ENCODE measurements around the gene HOXB6. TPM values are rescaled to one million over a fixed set of nuclear protein-coding genes. Genes with fewer than 3 reads are reported as not detected.

Gene HOXB6
- total RNA-seq, 2 donors from 2014 or later: 0.16 TPM; not detected in 1

DNA sequence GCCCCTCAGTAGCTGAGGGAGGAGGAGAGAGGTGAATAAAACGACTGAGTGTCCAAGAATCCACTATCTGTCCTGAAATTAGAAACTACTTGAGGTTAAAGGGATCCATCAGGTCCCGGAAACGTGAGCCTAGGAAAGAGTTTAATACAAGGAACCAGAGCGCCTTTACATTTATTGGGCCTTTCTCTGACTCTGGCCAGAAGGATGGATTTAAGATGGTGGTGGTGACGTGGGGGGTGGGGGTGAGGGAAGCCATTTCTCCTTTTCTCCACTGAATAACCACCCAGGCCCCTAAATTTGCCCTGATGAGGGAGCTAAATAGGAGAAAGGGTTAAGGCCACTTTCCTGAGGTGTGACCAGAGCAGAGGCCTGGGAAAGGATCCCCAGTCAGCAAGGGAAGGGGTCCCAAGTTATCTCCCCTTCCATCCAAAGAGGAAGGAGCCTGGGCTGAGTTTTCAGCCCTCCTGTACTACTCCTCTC is 22.4 kb upstream of the HOXB6 start:
- H3K36me3 Mint-ChIP-seq: no peaks in the 10 kb centered on the region
- ATAC-seq: no peak
- no peak for DNase-seq (ENCODE audit: low spot score in 2 of 2)
- no peaks in the 10 kb centered on the region for H3K9me3 Mint-ChIP-seq
- no peak overlapping the region for H3K27ac Mint-ChIP-seq

DNA sequence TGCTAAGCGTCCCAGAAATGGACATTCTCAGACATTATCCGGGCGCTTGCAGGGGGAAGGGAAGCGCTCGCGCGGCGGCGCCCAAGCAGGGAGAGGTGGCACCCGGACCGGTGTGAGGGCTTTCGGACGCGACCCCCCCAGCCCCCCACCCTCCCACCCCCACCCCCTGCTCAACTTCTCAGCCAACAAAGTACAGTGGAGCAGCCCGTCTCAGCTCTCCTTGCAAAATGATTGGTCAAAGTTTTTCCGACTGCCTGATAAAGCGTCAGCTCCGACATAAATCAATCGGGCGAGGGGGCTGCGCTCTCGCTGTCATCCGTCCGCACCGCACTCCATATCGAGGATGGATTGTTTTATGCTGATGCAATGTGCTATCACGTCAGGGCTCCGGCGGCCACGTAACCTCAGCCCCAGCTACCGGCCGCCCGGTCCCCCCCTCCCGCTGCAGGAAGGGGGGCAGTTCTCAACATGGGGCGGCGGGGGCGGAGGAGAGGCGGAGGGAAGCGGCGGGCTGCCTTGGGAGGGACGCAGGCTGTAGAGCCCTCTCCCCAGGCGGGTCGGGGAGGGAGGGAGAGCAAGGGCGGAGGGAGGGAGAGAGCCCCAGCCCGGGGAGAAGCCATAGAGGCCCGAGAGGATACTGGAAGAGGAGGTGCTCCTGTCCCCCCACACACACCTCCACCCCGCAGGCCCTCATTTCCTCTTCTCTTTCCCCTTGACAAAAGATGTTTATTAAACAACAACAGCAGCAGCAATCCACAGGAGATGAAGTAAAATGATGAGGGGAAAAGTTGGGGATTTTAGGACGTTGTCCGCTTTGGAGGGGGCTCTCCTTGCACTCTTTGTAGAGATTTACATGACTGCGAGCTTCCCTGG is 21.7 kb upstream of the HOXB6 start, which contains the start of gene HOXB9:
TSS of gene HOXB9 (minus strand) at position 114 of the 873 bp plus-strand sequence. CDS start at position 25, 89 bp downstream.
- Mint-ChIP-seq H3K27ac (peak within 1 kb of the TSS in 1 of 2 donors; percentile 83), H3K36me3 (no peaks in the 10 kb centered on the region), H3K9me3 (no peaks in the 10 kb centered on the region)
- ATAC-seq: peak; percentile 63 to 69
- DNase-seq (ENCODE audit: low spot score in 2 of 2): no peak

DNA sequence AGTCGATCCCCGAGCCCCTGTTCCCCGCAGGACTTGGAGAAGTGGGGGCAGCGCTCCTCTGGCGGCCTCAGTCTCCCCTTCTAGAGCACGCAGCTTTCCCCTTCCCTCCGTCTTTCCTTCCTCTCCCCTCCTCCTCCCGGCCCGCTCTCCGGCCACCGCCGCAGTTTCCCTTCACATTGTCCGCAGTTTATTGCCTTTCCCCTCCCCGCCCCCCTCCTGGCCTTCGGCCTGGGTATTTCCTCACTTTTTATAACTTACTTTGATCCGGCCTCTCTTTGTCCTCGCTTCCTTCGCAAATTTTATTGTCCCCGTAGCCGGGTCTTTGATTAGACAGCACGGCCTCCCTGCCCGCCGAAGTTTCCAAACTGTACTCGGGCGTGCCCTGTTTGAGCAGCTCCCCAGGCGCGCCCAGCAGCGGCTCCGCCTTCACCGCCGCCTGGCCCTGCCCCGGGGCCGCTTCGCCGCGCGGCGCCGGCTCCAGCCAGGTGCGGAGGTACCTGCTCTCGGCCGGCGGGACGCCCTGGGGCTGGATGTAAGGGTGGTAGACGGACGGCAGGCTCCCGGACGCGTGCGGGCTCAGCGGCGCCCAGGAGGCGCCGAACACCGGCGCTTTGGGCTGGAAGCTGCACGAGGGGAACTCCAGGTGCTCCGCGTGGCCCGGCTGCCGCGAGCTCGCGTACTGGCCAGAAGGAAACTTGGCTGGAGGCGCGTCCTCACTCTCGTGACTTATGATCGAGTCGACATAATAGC is 20.9 kb upstream of the HOXB6 start:
- DNase-seq (ENCODE audit: low spot score in 2 of 2): peak in 1 of 2 donors; percentile 62
- no peaks in the 10 kb centered on the region for H3K36me3 Mint-ChIP-seq
- H3K27ac Mint-ChIP-seq: peak overlapping the region in 1 of 2 donors; percentile 69

DNA sequence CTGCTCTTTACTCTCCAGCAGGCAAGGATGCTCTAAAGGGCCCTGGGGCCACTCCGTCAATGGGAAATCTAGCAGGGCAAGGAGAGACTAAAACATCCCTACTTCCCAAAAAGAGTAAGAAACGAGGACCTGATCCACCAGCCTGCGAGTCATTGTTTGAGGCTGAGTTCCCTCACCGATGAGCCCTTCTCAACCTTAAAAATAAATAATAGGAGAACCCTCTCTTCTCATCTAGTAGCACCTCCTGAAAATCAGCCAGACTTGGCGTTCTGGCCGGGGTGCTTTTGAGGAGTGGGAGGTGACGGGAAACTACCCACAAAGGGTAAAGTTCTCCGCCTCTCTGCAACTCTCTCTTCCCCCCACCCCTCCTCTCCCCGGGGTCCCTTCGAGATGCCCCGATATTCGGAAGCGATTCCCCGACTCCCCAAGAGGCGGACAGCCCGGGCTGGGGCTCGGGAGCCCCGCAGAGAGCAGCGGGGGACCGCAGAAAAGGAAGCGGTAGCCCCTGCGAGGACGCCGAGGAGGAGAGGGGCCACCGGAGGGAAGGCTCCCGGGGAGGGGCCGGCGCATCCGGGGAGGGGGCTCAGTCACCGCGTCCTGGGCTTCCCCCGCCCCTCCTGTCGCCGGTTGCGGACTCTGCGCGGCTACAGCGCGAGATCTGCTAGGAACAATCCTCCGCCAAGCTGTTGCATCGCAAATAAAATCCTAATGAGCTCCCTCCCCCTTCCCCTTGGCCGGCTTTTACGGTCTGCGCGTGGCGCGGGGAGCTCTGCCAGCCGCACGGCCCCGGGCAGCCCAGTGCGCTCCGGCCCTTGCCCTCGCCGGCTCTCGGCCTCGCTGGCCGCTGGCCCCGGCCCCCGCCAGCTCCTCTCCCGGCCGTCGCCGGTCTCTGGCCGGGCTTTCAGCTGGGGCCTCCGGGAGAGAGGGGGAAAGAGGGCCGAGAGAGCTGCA is 20.0 kb upstream of the HOXB6 start:
- no peaks in the 10 kb centered on the region for H3K36me3 Mint-ChIP-seq
- H3K9me3 Mint-ChIP-seq: no peaks in the 10 kb centered on the region
- peak; percentile 28 to 36 for ATAC-seq
- no peak overlapping the region for H3K27ac Mint-ChIP-seq
- DNase-seq (ENCODE audit: low spot score in 2 of 2): no peak

More for the DNA sequence above, 20.9 kb upstream of the HOXB6 start:
- peak; percentile 65 to 77 for ATAC-seq
- no peaks in the 10 kb centered on the region for H3K9me3 Mint-ChIP-seq

DNA sequence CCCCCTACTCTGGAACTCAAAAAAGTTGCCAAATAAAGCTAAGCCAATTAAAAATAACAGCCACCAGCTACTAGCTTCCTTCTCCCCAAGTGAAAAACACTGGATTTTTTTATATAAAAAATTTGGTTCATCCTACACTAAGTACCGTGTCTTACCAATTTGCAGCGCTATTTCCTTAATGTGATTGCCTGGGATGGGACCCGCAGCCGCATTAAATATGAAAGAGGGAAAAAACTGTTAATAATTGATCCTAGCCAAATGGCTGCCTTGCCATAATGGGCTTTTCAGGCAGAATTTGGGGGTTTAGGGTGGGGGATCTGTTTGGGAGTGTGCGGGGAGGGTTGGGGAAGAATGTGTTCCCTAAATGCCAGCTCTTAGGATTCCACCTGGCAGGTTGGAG is 19.3 kb upstream of the HOXB6 start:
- Mint-ChIP-seq H3K36me3 (no peaks in the 10 kb centered on the region), H3K27ac (no peak overlapping the region), H3K9me3 (no peaks in the 10 kb centered on the region)
- ATAC-seq (no peak), DNase-seq (ENCODE audit: low spot score in 2 of 2) (no peak)

DNA sequence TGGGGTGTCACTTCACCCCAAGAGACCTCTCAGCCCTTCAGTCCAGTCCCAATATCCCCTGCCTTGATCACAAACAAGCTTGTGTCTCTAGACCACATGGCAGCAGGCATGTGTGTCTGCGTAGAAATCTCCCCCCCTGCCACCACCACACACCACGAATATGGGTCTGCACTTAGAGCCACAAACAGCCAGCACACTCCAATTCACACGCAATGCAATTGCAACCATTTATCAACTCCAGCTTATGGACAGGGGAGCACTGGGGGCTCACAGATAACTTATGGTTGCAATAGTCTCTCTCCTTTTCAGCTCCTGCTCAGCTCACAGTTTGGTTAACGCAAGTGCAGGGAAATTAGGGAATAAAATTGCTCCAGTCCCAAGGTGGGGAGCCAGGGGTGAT is 18.8 kb upstream of the HOXB6 start:
- DNase-seq (ENCODE audit: low spot score in 2 of 2) (no peak), ATAC-seq (no peak)
- H3K27ac Mint-ChIP-seq: no peak overlapping the region
- H3K36me3 Mint-ChIP-seq: no peaks in the 10 kb centered on the region
- H3K9me3 Mint-ChIP-seq: no peaks in the 10 kb centered on the region

DNA sequence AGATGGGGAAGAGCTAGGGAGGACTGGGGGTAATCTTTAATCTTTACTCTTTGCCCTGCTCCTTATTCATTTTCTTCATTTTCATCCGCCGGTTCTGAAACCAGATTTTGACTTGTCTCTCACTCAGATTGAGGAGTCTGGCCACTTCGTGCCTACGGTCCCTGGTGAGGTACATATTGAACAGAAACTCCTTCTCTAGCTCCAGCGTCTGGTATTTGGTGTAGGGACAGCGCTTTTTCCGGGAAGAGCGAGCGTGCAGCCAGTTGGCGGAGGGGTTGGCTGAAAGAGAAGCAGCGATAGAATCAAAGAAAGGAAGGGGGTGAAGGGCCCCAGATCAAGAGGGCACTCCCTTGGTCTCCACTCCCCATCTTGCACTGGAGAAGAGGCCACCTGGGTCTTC is 18.1 kb upstream of the HOXB6 start:
- DNase-seq (ENCODE audit: low spot score in 2 of 2) (no peak), ATAC-seq (no peak)

DNA sequence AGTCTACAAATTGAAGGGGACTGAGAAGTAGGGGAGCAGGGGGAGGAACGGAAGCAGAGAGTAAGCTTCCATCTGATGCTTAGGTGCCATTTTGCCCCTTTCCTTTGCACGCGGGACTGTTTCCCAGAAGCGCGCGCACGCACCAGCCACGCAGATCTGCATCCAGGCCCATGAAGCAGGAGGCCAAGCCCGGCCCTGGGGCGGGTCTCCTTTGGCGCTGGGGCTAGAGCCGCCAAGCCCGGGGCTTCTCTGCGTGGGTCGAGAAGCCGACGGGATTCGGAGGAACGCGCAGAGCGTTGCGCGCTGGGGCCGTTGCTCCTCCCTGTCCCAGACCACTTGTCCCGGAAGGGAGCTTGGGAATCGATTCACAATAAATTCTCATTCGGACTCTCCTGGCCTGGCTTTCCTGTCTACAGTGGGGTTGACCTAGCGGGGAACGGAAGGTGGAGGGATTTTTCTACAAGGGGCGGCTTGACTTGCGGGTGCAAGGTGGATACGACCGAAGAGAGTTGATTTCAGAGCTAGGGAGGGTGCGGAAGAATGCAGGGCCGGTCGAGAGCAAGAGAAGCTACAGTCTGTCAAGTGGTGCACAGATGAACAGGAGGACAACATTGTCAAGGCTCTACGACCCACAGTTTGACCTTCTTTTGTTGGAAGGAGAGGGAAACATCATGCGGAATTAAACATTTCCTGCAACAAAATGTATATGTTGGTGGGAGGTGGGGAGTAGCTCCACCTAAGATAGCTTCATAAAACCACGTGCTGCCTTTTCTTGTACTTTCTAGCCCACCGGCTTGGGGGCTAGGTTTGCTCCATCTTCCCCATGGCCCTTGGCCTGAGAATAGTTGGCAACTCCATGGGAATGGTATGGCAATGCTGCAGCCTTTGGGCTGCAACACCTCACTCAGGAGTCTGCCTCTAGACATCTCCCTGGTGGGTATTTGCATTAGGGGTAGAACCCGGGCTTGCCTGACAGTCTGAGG is 16.9 kb upstream of the HOXB6 start:
- Mint-ChIP-seq H3K36me3 (peaks cover 0 to 5% of the 10 kb centered on the region in 2 donors), H3K9me3 (no peaks in the 10 kb centered on the region), H3K27ac (no peak overlapping the region)
- ATAC-seq (no peak), DNase-seq (ENCODE audit: low spot score in 2 of 2) (no peak)

More for the DNA sequence above, 18.1 kb upstream of the HOXB6 start:
- no peak overlapping the region for H3K27ac Mint-ChIP-seq
- H3K36me3 Mint-ChIP-seq: no peaks in the 10 kb centered on the region
- H3K9me3 Mint-ChIP-seq: no peaks in the 10 kb centered on the region

DNA sequence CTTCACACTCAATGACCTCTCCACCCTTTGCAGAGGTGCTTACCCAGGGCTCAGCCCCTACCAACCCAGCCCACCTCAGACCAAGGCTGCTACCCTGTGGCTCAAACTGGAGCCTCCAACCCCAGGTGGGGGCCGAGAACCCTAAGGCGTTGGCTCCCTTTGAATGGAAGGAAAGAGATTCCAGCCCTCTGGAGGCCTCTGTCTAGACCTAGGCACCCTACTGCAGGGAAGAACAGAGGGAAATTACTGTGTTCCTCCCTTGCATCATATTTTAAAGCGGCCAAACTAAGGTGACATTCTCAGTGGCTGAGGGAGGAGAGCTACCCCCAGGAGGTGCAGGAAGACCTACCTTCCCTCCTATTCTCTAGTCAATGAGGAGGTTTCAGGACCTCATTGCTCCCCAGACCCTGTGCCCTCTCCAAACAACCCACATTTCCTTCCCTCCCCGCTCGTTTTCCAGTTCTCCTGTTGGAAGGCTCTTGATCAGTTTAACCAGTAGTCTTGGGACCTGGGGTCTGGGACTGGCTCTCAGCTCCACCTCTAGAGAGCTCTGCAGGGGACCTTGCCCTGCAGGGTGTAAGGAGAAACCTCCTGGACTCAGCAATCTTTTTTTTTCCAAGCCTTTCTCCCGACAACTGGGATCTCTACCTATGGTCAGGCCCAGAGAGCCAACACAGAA is 15.8 kb upstream of the HOXB6 start:
- Mint-ChIP-seq H3K9me3 (no peaks in the 10 kb centered on the region), H3K27ac (no peak overlapping the region), H3K36me3 (peaks cover 0 to 7% of the 10 kb centered on the region in 2 donors)
- DNase-seq (ENCODE audit: low spot score in 2 of 2): no peak
- ATAC-seq: no peak

DNA sequence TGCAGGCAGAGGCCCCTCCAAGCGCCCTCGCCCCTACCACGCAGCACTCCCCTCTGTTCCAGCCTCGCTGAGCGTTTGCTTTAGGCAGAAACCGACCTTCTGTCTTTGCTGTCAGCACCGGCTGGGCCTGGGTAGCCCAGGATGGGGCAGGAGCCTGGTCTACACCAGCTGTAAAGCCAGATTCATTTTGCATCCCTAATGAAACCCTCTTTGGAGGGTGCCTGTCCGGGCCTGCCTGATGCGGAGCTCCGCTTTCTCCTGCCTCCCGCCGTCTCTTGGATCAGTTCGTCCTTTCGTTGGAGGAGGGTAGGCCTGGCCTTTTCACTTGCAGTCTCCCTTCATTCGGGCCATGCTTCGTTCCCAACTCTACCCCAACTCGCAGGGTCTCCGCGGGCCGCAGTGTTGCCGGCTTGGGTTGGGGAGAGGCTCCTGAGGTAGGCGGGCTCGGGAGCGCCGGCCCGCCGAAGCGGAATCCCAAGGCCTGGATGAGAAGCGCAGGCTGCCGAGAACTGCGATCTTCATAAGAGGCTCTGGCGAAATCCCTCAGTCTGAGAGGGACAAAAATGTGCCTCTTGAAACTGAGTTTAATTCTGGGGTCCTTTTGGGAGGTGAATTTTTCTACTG is 15.2 kb upstream of the HOXB6 start:
- DNase-seq (ENCODE audit: low spot score in 2 of 2): no peak
- Mint-ChIP-seq H3K27ac (peak overlapping the region in 1 of 2 donors; percentile 39), H3K36me3 (peaks cover 0 to 7% of the 10 kb centered on the region in 2 donors), H3K9me3 (no peaks in the 10 kb centered on the region)
- ATAC-seq: no peak

DNA sequence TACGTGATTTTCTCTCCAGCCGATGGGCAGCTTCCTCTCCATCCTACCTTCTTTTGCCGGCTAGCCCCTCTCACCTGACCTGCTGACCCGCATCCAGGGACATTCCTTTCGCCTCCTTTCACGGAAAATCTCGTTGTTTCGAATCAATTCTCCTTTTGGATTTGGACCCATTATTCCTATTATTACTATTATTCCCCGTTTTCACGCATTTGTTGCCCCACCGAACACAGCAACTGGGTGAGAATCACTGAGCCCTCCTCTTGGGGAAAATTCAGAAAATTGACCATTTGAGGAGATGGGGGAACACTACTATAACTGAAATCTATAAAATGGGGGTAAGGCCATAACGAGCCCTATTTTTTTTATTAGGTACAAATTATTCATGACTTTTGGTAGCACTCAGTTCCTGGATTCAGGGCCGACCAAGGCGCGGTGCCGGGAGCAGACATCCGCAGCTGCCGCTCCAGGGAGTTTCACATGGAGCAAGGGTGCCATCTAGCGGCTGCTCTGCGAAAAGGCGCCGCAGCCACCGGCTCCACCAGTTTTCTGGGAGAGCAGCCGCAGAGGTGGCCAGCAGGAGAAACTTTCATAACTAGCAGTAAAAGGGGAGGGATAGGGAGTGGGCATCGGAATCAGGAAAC is 13.6 kb upstream of the HOXB6 start:
- Mint-ChIP-seq H3K36me3 (peaks cover 0 to 7% of the 10 kb centered on the region in 2 donors), H3K27ac (no peak overlapping the region), H3K9me3 (no peaks in the 10 kb centered on the region)
- DNase-seq (ENCODE audit: low spot score in 2 of 2) (peak; percentile 72 to 81), ATAC-seq (peak; percentile 76 to 77)

DNA sequence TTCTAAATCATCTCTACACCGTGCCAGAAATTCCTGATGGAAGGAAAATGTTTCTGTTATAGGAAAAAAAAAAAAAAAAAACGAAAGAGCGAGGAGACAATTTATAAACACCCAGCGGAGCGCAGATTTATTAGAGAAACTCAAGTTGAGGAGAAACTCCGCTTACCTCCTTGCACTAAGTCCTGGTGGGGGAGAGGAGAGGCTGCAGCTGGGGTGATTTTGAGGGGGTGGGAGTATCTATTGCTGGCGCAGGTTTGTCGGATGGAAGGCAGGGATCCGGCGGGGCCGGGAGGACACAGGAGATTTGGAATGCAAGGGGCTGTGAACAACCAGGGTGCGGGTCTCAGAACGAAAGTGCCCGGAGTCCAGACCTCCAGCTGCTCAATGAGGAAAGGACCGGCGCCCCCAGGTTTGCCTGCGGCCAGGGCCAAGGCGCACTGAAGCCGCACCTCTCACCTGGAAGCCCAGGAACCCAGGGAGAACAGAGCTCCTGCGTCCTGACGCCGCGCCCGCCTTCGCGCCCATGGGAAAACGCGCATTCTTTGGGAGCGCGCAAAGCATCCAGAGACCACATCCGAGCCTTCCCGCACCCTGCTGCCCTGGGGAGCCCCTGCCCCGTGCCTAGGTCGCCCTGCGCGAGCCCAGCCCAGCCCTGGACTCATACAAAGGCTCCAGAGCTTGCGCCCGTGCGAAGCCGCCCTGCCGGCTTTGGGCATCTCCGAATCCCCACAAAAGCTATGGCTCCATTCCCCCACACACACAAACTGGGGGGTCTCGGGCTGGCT is 12.9 kb upstream of the HOXB6 start:
- no peaks in the 10 kb centered on the region for H3K9me3 Mint-ChIP-seq
- no peak for DNase-seq (ENCODE audit: low spot score in 2 of 2)
- H3K27ac Mint-ChIP-seq: peak overlapping the region in 1 of 2 donors; percentile 5
- H3K36me3 Mint-ChIP-seq: peaks cover 0 to 7% of the 10 kb centered on the region in 2 donors
- ATAC-seq: no peak

DNA sequence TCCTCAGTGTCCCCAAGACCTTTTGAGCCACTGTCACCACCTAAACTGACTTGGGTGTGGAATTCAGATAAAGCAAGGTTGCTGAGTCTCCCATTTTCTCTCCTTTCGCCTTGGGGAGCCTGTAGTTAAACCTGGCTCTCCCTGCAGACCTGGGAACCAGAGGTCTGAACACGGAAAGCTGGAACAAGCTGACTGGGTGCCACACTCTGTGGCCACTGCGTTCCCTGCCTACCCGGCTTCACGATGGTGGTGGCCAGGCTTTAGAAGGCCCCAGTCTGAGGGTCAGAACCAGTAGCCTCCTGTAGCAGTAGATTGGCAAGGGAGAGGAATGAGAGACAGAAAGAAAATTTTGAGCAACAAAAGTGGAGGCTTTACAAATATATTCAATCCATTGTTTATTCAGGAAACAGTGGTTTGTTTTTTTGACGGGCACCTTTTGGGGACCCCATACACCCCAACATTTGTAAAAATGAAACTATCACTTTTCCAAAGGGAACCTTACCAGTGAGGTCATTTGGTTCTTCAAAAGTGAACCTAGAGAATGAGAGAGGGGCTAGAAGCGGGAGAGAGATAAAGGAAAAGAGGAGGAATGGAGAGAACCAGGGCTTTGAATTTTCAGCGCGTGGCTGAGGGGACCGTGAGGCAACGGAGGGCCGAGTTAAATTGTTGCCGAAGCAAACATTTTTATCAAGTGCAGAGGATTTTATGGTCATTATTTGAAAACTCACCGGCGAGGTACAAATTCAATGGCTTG is 12.1 kb upstream of the HOXB6 start:
- Mint-ChIP-seq H3K9me3 (no peaks in the 10 kb centered on the region), H3K27ac (no peak overlapping the region), H3K36me3 (peaks cover 0 to 7% of the 10 kb centered on the region in 2 donors)
- no peak for DNase-seq (ENCODE audit: low spot score in 2 of 2)
- no peak for ATAC-seq
